AML-193 (cell line): ENCODE results near the gene DCAF17.
"Not testable (repeated sequence)": the region's sequence is repeated elsewhere in the genome, so short reads cannot be mapped to it uniquely, and the experiment has no call there.

Experiments used
- DNase-seq, 2 experiments: peaks; one replicate each; lab custom pipeline; 2025; lab: John Stamatoyannopoulos, UW

DCAF17 gene

GRCh38 chr2:171459498-171459897 lies 25.5 kb downstream of the DCAF17 start:
- no peak for DNase-seq

- DNase-seq = no peak
These were observed 26.5 kb downstream of the DCAF17 start for GRCh38 chr2:171460537-171460936.

GRCh38 chr2:171469176-171469575 lies 35.1 kb downstream of the DCAF17 start:
- no peak for DNase-seq

- no peak for DNase-seq
These were observed 36.1 kb downstream of the DCAF17 start for GRCh38 chr2:171470129-171470528.

GRCh38 chr2:171475979-171476378 lies 42.0 kb downstream of the DCAF17 start:
- DNase-seq = no peak

GRCh38 chr2:171478345-171478744 lies 44.3 kb downstream of the DCAF17 start:
- no peak for DNase-seq

GRCh38 chr2:171479154-171479814 lies 45.3 kb downstream of the DCAF17 start:
- DNase-seq = no peak

GRCh38 chr2:171480908-171481307 lies 46.9 kb downstream of the DCAF17 start:
- no peak for DNase-seq

- no peak for DNase-seq
These were observed 48.3 kb downstream of the DCAF17 start for GRCh38 chr2:171482308-171482707.

- DNase-seq = no peak
These were observed 48.9 kb downstream of the DCAF17 start for GRCh38 chr2:171482877-171483276.

GRCh38 chr2:171483793-171484192 lies 49.8 kb downstream of the DCAF17 start:
- DNase-seq = no peak

- DNase-seq = no peak
These were observed 51.1 kb downstream of the DCAF17 start for GRCh38 chr2:171485116-171485515.

GRCh38 chr2:171487201-171487600 lies 53.2 kb downstream of the DCAF17 start:
- DNase-seq = no peak

GRCh38 chr2:171487803-171488259 lies 53.8 kb downstream of the DCAF17 start:
- DNase-seq = no peak

- no peak for DNase-seq
These were observed 56.6 kb downstream of the DCAF17 start for GRCh38 chr2:171490577-171490976.

GRCh38 chr2:171491292-171491691 lies 57.3 kb downstream of the DCAF17 start:
- no peak for DNase-seq

GRCh38 chr2:171492664-171493063 lies 58.6 kb downstream of the DCAF17 start:
- no peak for DNase-seq

- DNase-seq = not testable (repeated sequence)
These were observed 63.6 kb downstream of the DCAF17 start for GRCh38 chr2:171497664-171498063.

- DNase-seq = no peak
These were observed 71.3 kb downstream of the DCAF17 start for GRCh38 chr2:171505374-171505773.

GRCh38 chr2:171509945-171510731 lies 76.1 kb downstream of the DCAF17 start:
- no peak for DNase-seq

GRCh38 chr2:171512014-171512413 lies 78.0 kb downstream of the DCAF17 start:
- no peak for DNase-seq

GRCh38 chr2:171512683-171513195 lies 78.7 kb downstream of the DCAF17 start:
- DNase-seq = no peak

- peak; percentile 14 to 20 for DNase-seq
These were observed 79.7 kb downstream of the DCAF17 start for GRCh38 chr2:171513719-171514160.
